GM13977 (cell line): ENCODE data around the gene DZIP1L.

Experiments used
- DNase-seq: peaks from one replicate; pipeline ENCODE4 v3.0.0; 2012; ENCODE audit warnings: low spot score
- in situ Hi-C: fragments of 300-500 bp; cut with MboI; formaldehyde crosslinking; loops from one replicate; pipeline ENCODE4 v1.12.0; 2022; ENCODE audit warnings: low sequenced_read_pairs, low pct_unique_long_range_greater_than_20kb, mixed read lengths, inconsistent platforms; ENCODE audit not compliant: unreplicated experiment
- TF ChIP-seq, protein P1 (sequence below): IDR thresholded peaks from 2 replicates; pipeline ENCODE4 v1.5.1; 2012; ENCODE audit warnings: mild to moderate bottlenecking, control low read depth; ENCODE audit not compliant: insufficient read depth; ENCODE audit errors: extremely low read depth, missing control alignments

Gene DZIP1L

DNA sequence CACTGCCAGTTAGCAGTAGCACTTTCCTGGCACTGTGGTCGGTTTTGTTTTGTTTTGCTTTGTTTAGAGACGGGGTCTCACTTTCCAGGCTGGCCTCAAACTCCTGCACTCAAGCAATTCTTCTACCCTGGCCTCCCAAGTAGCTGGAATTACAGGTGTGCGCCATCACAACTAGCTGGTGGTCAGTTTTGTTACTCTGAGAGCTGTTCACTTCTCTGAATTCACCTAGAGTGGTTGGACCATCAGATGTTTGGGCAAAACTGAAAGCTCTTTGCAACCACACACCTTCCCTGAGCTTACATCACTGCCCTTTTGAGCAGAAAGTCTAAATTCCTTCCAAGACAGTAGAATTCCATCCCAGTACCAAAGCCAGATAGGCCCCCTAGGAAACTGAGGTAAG lies 82.8 kb downstream of the DZIP1L start:
- in situ Hi-C loops = no loop called here
- DNase-seq = no peak

DNA sequence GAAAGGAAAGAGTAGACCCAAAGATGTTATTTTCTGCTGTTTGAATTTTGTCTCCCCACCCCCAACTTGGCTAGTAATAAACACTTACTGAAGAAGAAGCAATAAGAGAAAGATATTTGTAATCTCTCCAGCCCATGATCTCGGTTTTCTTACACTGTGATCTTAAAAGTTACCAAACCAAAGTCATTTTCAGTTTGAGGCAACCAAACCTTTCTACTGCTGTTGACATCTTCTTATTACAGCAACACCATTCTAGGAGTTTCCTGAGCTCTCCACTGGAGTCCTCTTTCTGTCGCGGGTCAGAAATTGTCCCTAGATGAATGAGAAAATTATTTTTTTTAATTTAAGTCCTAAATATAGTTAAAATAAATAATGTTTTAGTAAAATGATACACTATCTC lies 83.9 kb downstream of the DZIP1L start:
- DNase-seq = no peak
- TF ChIP-seq, protein P1, sequence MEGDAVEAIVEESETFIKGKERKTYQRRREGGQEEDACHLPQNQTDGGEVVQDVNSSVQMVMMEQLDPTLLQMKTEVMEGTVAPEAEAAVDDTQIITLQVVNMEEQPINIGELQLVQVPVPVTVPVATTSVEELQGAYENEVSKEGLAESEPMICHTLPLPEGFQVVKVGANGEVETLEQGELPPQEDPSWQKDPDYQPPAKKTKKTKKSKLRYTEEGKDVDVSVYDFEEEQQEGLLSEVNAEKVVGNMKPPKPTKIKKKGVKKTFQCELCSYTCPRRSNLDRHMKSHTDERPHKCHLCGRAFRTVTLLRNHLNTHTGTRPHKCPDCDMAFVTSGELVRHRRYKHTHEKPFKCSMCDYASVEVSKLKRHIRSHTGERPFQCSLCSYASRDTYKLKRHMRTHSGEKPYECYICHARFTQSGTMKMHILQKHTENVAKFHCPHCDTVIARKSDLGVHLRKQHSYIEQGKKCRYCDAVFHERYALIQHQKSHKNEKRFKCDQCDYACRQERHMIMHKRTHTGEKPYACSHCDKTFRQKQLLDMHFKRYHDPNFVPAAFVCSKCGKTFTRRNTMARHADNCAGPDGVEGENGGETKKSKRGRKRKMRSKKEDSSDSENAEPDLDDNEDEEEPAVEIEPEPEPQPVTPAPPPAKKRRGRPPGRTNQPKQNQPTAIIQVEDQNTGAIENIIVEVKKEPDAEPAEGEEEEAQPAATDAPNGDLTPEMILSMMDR = no peak
- in situ Hi-C loops = no loop called here

More for the DNA sequence above, 82.8 kb downstream of the DZIP1L start:
- TF ChIP-seq, protein P1 = no peak

DNA sequence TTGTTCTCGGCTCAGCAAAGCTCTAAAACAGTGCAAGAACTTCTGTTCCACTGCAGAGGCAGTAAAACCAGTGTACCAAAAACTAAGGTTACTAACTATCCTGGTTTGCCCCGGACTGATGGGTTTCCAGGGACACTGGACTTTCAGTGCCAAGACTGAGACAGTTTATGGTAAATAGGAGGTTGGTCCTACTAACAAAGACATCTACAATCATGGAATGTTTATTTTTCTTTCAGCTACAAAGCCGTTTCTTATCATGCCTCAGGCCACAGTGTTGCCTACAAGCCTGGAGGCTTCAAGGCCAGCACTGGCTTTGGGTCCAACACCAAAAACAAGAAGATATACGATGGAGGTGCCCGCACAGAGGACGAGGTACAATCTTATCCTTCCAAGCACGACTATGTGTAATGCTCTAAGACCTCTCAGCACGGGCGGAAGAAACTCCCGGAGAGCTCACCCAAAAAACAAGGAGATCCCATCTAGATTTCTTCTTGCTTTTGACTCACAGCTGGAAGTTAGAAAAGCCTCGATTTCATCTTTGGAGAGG lies 84.6 kb downstream of the DZIP1L start:
- DNase-seq = no peak
- in situ Hi-C loops = no loop called here
- TF ChIP-seq, protein P1 = no peak

DNA sequence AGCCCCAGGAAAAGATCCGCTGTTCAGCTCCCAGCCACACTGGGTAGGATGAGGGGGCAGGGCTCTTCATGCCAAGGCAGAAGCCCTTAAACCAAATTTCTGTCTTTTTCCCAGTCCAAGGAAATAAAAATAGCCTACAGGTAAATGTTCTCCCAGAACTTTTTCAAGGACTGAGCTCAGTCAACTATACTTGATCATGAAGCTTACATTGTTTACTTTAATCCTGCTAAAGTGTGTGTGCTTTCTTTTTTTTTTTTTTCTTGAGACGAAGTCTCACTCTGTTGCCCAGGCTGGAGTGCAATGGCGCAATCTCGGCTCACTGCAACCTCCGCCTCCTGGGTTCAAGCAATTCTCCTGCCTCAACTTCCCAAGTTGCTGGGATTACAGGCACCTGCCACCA lies 87.6 kb downstream of the DZIP1L start:
- TF ChIP-seq, protein P1 = no peak
- in situ Hi-C loops = no loop called here
- no peak for DNase-seq

DNA sequence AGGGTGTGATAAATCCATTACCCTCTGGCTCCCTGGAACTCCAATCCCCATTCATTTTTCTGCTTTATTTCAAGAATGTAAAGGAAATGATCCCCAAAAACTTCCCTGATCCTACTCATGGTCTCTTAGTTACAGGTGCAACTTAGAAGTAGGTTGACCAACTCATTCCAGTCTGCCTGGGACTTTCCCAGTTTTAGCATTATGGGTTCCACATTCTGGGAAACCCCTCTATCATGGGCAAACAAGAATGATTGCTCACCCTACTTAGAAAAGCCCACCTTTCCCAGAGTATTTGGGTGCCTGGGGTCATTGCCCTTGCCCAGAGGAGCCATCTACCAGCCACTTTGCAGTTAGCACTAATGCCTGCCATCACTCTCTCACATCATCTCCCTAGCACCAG lies 89.9 kb downstream of the DZIP1L start:
- TF ChIP-seq, protein P1 = no peak
- in situ Hi-C loops = no loop called here
- DNase-seq = no peak

DNA sequence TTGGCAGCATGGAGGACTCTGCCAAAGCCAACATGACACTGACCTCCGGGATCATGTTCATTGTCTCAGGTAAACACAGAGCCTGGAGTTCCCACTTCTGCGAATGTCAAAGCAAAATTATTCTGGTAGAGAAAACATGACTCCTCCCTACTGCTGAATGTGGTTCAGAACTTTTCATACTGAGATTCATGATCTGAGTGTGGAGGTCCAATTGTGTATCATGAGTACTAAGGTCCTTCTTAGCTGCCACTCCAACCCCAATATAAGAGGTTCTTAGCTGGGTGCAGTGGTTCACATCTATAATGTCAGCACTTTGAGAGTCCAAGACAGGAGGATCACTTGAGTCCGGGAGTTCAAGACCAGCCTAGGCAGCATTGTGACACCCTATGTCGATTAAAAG lies 91.7 kb downstream of the DZIP1L start:
- TF ChIP-seq, protein P1 = no peak
- DNase-seq = no peak

More for the DNA sequence above, 91.7 kb downstream of the DZIP1L start:
- in situ Hi-C loops = no loop called here
